ENCODE data around the gene LYZL4. TPM values are rescaled to one million over a fixed set of nuclear protein-coding genes. Genes with fewer than 3 reads are reported as not detected.

LYZL4 gene
- total and polyA plus RNA-seq, 3 donors from 2014 or later, result 15.2 to 77.2 (median 28.7) TPM

- H3K4me1 ChIP-seq, result no peaks in the 10 kb centered on the region
- no peak for DNase-seq
- 91 to 98% methylated on average over 2 of the region's 2 CpGs for WGBS, 2 donors
- intact Hi-C loops (cut with DNase I; ENCODE audit: low total_unique reads), result no loop called here
- H3K27ac ChIP-seq, result no peak overlapping the region
- no peaks in the 10 kb centered on the region for H3K36me3 ChIP-seq (ENCODE audit: low read depth, missing control alignments)
- no peaks in the 10 kb centered on the region for H3K9me3 ChIP-seq
- TF ChIP-seq CTCF (IDR thresholded peaks at IDR 0.05) (no peak), POLR2A (IDR thresholded peaks at IDR 0.05) (no peak)
- no peaks in the 10 kb centered on the region for H3K27me3 ChIP-seq
- no peak overlapping the region for H3K4me3 ChIP-seq
Measured at GRCh38 chr3:42432485-42432884, 22.1 kb upstream of the LYZL4 start.

- DNase-seq, result no peak
- Histone ChIP-seq H3K4me3 (no peak overlapping the region), H3K27me3 (no peaks in the 10 kb centered on the region), H3K9me3 (no peaks in the 10 kb centered on the region), H3K4me1 (no peaks in the 10 kb centered on the region), H3K36me3 (ENCODE audit: low read depth, missing control alignments) (no peaks in the 10 kb centered on the region), H3K27ac (no peak overlapping the region)
- intact Hi-C loops (cut with DNase I; ENCODE audit: low total_unique reads), result no loop called here
- TF ChIP-seq POLR2A (IDR thresholded peaks at IDR 0.05) (no peak), CTCF (IDR thresholded peaks at IDR 0.05) (no peak)
- WGBS, 2 donors, result 66 to 71% methylated on average over 7 of the region's 7 CpGs
Measured at GRCh38 chr3:42430781-42431532, 20.5 kb upstream of the LYZL4 start.

- intact Hi-C loops (cut with DNase I; ENCODE audit: low total_unique reads), result no loop called here
- H3K27me3 ChIP-seq, result no peaks in the 10 kb centered on the region
- no peak overlapping the region for H3K27ac ChIP-seq
- H3K4me3 ChIP-seq, result no peak overlapping the region
- WGBS, 2 donors, result 39 to 49% methylated on average over 2 of the region's 2 CpGs
- no peaks in the 10 kb centered on the region for H3K9me3 ChIP-seq
- no peak for TF ChIP-seq POLR2A (IDR thresholded peaks at IDR 0.05)
- TF ChIP-seq CTCF (IDR thresholded peaks at IDR 0.05), result no peak
- H3K4me1 ChIP-seq, result no peaks in the 10 kb centered on the region
- DNase-seq, result no peak
- no peaks in the 10 kb centered on the region for H3K36me3 ChIP-seq (ENCODE audit: low read depth, missing control alignments)
Measured at GRCh38 chr3:42428830-42429229, 18.4 kb upstream of the LYZL4 start.

GRCh38 chr3:42425736-42426407, 15.5 kb upstream of the LYZL4 start:
- intact Hi-C loops (cut with DNase I; ENCODE audit: low total_unique reads), result no loop called here
- 80% methylated on average over 7 of the region's 7 CpGs for WGBS, 2 donors
- Histone ChIP-seq H3K27me3 (no peaks in the 10 kb centered on the region), H3K4me3 (no peak overlapping the region), H3K27ac (no peak overlapping the region), H3K4me1 (no peaks in the 10 kb centered on the region), H3K9me3 (no peaks in the 10 kb centered on the region), H3K36me3 (ENCODE audit: low read depth, missing control alignments) (no peaks in the 10 kb centered on the region)
- TF ChIP-seq POLR2A (IDR thresholded peaks at IDR 0.05) (no peak), CTCF (IDR thresholded peaks at IDR 0.05) (no peak)
- DNase-seq, result no peak
